Liver (tissue), 9 donors: ENCODE measurements around the gene CALML6. TPM values are rescaled to one million over a fixed set of nuclear protein-coding genes. Genes with fewer than 3 reads are reported as not detected.

Experiments
- DNase-seq: peaks from one replicate; pipeline ENCODE4 v3.0.0-alpha.2; 2017; ENCODE audit warnings: low spot score
- H3K27ac ChIP-seq, 2 donors: one replicate each; pipeline ENCODE4 v1.7.0; 2013; ENCODE audit warnings: inconsistent platforms in 2 of 2, low read length in 2 of 2, control low read depth in 1 of 2, low read depth in 1 of 2, mild to moderate bottlenecking in 1 of 2
- H3K27me3 ChIP-seq, 4 donors: one replicate each; pipeline versions ENCODE4 v1.6.1 to v1.7.0; 2013; ENCODE audit warnings: low read length in 3 of 4, inconsistent platforms in 1 of 4, mild to moderate bottlenecking in 1 of 4, moderate library complexity in 1 of 4; ENCODE audit not compliant: control insufficient read depth in 4 of 4, insufficient read depth in 4 of 4
- H3K36me3 ChIP-seq, 4 donors: one replicate each; pipeline versions ENCODE4 v1.6.1 to v1.7.0; 2013; ENCODE audit warnings: low read length in 3 of 4, mild to moderate bottlenecking in 3 of 4, low read depth in 1 of 4, moderate library complexity in 1 of 4; ENCODE audit not compliant: control insufficient read depth in 4 of 4, insufficient read depth in 3 of 4
- H3K4me1 ChIP-seq, 4 donors: one replicate each; pipeline versions ENCODE4 v1.6.1 to v1.7.0; 2013; ENCODE audit warnings: low read length in 3 of 4, mild to moderate bottlenecking in 3 of 4, moderate library complexity in 1 of 4; ENCODE audit not compliant: control insufficient read depth in 4 of 4, insufficient read depth in 4 of 4
- H3K4me3 ChIP-seq, 3 donors: one replicate each; pipeline versions ENCODE4 v1.6.1 to v1.7.0; 2013; ENCODE audit warnings: low read length in 3 of 3, control low read depth in 1 of 3, low read depth in 1 of 3, mild to moderate bottlenecking in 1 of 3
- H3K9ac ChIP-seq, 2 donors: one replicate each; pipeline ENCODE4 v1.7.0; 2013; ENCODE audit warnings: low read length in 2 of 2, mild to moderate bottlenecking in 2 of 2, moderate library complexity in 2 of 2, control low read depth in 1 of 2, low read depth in 1 of 2
- H3K9me3 ChIP-seq, 4 donors: one replicate each; pipeline versions ENCODE4 v1.6.1 to v1.7.0; 2013; ENCODE audit warnings: low read length in 3 of 4; ENCODE audit not compliant: control insufficient read depth in 4 of 4
- ATF3 ChIP-seq: IDR thresholded peaks from 2 replicates; pipeline ENCODE4 v1.6.1; 2016; ENCODE audit warnings: antibody characterized with exemption
- CTCF ChIP-seq: fragments of 150-350 bp; IDR thresholded peaks from 2 replicates; pipeline ENCODE4 v1.5.1; 2017; ENCODE audit warnings: improper control_type of control experiment, low read depth, low read length; ENCODE audit not compliant: missing input control
- EGR1 ChIP-seq, 2 donors: IDR thresholded peaks; 2 replicates each; pipeline ENCODE4 v1.6.1; 2016 to 2018; ENCODE audit warnings: antibody characterized with exemption in 2 of 2, low read depth in 2 of 2
- FOXA1 ChIP-seq: IDR thresholded peaks from 2 replicates; pipeline ENCODE4 v1.6.1; 2016; ENCODE audit warnings: antibody characterized with exemption
- FOXA2 ChIP-seq: IDR thresholded peaks from 2 replicates; pipeline ENCODE4 v1.6.1; 2016; ENCODE audit warnings: antibody characterized with exemption
- GABPA ChIP-seq, 2 donors: IDR thresholded peaks in 1 of 2; conservative IDR thresholded peaks in 1 of 2; 2 replicates each; pipeline ENCODE4 v1.6.1; 2016; ENCODE audit warnings: antibody characterized with exemption in 2 of 2, mild to moderate bottlenecking in 1 of 2, moderate library complexity in 1 of 2
- HNF4A ChIP-seq, 2 donors: conservative IDR thresholded peaks; 2 replicates each; pipeline ENCODE4 v1.6.1; 2016; ENCODE audit warnings: antibody characterized with exemption in 2 of 2, mild to moderate bottlenecking in 2 of 2
- HNF4G ChIP-seq: IDR thresholded peaks from 2 replicates; pipeline ENCODE4 v1.6.1; 2016; ENCODE audit warnings: antibody characterized with exemption
- JUND ChIP-seq, 2 donors: IDR thresholded peaks; 2 replicates each; pipeline ENCODE4 v1.6.1; 2016; ENCODE audit warnings: antibody characterized with exemption in 2 of 2
- NR2F2 ChIP-seq: IDR thresholded peaks from 2 replicates; pipeline ENCODE4 v1.6.1; 2016; ENCODE audit warnings: antibody characterized with exemption
- RAD21 ChIP-seq, 2 donors: IDR thresholded peaks; 2 replicates each; pipeline ENCODE4 v1.6.1; 2016; ENCODE audit warnings: antibody characterized with exemption in 2 of 2, mild to moderate bottlenecking in 2 of 2
- RXRA ChIP-seq, 2 donors: IDR thresholded peaks; 2 replicates each; pipeline ENCODE4 v1.6.1; 2017 to 2018; ENCODE audit warnings: antibody characterized with exemption in 2 of 2, mild to moderate bottlenecking in 1 of 2
- SP1 ChIP-seq: IDR thresholded peaks from 2 replicates; pipeline ENCODE4 v1.6.1; 2018; ENCODE audit warnings: antibody characterized with exemption, mild to moderate bottlenecking
- TAF1 ChIP-seq: conservative IDR thresholded peaks from 2 replicates; pipeline ENCODE4 v1.6.1; 2016; ENCODE audit warnings: antibody characterized with exemption, mild to moderate bottlenecking
- YY1 ChIP-seq: IDR thresholded peaks from 2 replicates; pipeline ENCODE4 v1.6.1; 2016; ENCODE audit warnings: antibody characterized with exemption, mild to moderate bottlenecking
- WGBS: extraction: QIAGEN DNeasy Blood & Tissue Kit; methylation state at CpG from one replicate; pipeline ENCODE4 v1.1.7; 2013; 5-methylcytosine and 5-hydroxymethylcytosine counted together
- polyA plus RNA-seq, 2 donors: library from polyadenylated mRNA; stranded (reverse) in 1 of 2; unstranded in 1 of 2; fragments of 200-250 nt in 1 of 2; fragments of >200 nt in 1 of 2; fragmentation: Nextera tagmentation in 1 of 2; extraction: Ambion mirVana in 1 of 2; gene quantifications; one replicate each; pipeline versions ENCODE4 v1.2.1 to v1.2.3, GENCODE V29; 2013 to 2015
- total RNA-seq, 2 donors: library from RNA; depleted of rRNA; stranded (reverse); fragments of >200 nt; gene quantifications; one replicate each; pipeline ENCODE4 v1.2.3, GENCODE V29; 2014
- TF ChIP-seq, protein P1 (sequence below): IDR thresholded peaks from 2 replicates; pipeline ENCODE4 v1.6.1; 2016; ENCODE audit warnings: antibody characterized with exemption
- TF ChIP-seq, protein P2 (sequence below): IDR thresholded peaks from 2 replicates; pipeline ENCODE4 v1.6.1; 2016; ENCODE audit warnings: antibody characterized with exemption
- TF ChIP-seq, protein P3 (sequence below): IDR thresholded peaks from 2 replicates; pipeline ENCODE4 v1.6.1; 2016; ENCODE audit warnings: antibody characterized with exemption, mild to moderate bottlenecking
- donor health status: healthy.
- donor health status: healthy.
- donor health status: healthy.
- donor health status: healthy.
- donor health status: healthy.

Gene CALML6
- total and polyA plus RNA-seq, 4 donors = 0.15 to 0.67 (median 0.47) TPM; not detected in 1

DNA sequence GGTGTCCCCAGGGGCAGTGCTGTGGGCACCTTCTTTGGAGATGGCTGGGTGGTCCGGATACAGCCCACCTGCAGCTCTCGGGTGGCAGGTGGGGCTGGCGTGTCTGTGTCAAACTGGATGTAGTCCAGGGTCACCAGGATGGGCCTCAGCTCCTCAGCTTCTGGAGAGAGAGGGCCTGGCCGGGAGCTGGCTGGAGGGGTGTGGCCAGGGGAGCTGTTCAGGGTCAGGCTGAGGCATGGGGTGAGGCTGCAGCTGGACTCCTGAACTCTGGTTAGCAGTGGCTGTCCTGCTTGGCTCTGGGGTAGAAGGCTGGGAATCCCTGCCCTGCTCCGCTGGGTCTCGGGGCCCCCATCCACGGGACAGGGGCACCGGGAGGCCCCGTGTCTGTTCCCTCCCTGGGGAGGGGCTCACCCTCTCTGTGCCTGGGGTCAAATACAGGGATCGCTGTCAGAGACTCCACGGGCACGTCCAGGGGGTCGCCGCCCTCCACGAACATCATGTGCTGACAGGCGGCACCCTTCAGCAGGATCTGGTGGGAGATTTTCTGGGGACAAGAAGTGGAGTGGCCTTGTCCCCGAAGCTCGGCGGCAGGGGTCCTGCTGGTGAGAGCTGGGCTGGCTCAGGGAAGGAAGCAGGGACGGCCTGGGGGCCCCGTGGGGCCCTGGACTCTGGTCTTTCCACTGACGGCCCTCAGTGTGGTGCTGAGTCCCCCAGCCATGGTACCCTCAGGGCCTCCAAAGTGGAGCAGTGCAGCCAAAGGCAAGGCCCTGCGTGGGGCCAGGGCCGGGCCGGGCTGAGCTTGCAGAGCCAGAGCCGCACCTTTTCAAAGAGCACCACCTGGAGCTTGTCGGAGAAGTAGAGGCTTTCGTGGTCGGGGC is 8.1 kb downstream of the CALML6 start (continued):
- TF ChIP-seq CTCF = no peak
- no peak for TF ChIP-seq FOXA1
- peak; percentile 90 for TF ChIP-seq SP1
- no peak for TF ChIP-seq RAD21 (IDR thresholded peaks at IDR 0.05)
- TF ChIP-seq, protein P1, sequence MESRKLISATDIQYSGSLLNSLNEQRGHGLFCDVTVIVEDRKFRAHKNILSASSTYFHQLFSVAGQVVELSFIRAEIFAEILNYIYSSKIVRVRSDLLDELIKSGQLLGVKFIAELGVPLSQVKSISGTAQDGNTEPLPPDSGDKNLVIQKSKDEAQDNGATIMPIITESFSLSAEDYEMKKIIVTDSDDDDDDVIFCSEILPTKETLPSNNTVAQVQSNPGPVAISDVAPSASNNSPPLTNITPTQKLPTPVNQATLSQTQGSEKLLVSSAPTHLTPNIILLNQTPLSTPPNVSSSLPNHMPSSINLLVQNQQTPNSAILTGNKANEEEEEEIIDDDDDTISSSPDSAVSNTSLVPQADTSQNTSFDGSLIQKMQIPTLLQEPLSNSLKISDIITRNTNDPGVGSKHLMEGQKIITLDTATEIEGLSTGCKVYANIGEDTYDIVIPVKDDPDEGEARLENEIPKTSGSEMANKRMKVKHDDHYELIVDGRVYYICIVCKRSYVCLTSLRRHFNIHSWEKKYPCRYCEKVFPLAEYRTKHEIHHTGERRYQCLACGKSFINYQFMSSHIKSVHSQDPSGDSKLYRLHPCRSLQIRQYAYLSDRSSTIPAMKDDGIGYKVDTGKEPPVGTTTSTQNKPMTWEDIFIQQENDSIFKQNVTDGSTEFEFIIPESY = no peak
- no peak for TF ChIP-seq ATF3

GRCh38 chr1:1924386-1924785 is 9.3 kb downstream of the CALML6 start:
- 62% methylated on average over 18 of the region's 18 CpGs for WGBS
- H3K27ac ChIP-seq = no peak overlapping the region
- no peak overlapping the region for H3K4me3 ChIP-seq
- peaks cover 15 to 25% (median 21%) of the 10 kb centered on the region in 4 donors for H3K4me1 ChIP-seq
- TF ChIP-seq HNF4G (no peak), RAD21 (IDR thresholded peaks at IDR 0.05) (no peak), YY1 (no peak), EGR1 (IDR thresholded peaks at IDR 0.05; ENCODE audit: low read depth in 2 of 2) (no peak), CTCF (no peak), GABPA (IDR thresholded peaks at IDR 0.05 in 1 of 2, conservative IDR thresholded peaks at IDR 0.05 in 1 of 2) (no peak), FOXA1 (no peak), TAF1 (no peak), RXRA (IDR thresholded peaks at IDR 0.05) (no peak), SP1 (no peak), NR2F2 (no peak), FOXA2 (no peak), JUND (IDR thresholded peaks at IDR 0.05) (no peak), ATF3 (no peak), HNF4A (conservative IDR thresholded peaks at IDR 0.05) (no peak)
- TF ChIP-seq, protein P2, sequence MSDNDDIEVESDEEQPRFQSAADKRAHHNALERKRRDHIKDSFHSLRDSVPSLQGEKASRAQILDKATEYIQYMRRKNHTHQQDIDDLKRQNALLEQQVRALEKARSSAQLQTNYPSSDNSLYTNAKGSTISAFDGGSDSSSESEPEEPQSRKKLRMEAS = no peak
- TF ChIP-seq, protein P1 = no peak
- TF ChIP-seq, protein P3, sequence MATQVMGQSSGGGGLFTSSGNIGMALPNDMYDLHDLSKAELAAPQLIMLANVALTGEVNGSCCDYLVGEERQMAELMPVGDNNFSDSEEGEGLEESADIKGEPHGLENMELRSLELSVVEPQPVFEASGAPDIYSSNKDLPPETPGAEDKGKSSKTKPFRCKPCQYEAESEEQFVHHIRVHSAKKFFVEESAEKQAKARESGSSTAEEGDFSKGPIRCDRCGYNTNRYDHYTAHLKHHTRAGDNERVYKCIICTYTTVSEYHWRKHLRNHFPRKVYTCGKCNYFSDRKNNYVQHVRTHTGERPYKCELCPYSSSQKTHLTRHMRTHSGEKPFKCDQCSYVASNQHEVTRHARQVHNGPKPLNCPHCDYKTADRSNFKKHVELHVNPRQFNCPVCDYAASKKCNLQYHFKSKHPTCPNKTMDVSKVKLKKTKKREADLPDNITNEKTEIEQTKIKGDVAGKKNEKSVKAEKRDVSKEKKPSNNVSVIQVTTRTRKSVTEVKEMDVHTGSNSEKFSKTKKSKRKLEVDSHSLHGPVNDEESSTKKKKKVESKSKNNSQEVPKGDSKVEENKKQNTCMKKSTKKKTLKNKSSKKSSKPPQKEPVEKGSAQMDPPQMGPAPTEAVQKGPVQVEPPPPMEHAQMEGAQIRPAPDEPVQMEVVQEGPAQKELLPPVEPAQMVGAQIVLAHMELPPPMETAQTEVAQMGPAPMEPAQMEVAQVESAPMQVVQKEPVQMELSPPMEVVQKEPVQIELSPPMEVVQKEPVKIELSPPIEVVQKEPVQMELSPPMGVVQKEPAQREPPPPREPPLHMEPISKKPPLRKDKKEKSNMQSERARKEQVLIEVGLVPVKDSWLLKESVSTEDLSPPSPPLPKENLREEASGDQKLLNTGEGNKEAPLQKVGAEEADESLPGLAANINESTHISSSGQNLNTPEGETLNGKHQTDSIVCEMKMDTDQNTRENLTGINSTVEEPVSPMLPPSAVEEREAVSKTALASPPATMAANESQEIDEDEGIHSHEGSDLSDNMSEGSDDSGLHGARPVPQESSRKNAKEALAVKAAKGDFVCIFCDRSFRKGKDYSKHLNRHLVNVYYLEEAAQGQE = no peak
- no peak overlapping the region for H3K9ac ChIP-seq
- H3K36me3 ChIP-seq = no peaks in the 10 kb centered on the region
- H3K9me3 ChIP-seq = no peaks in the 10 kb centered on the region
- no peaks in the 10 kb centered on the region for H3K27me3 ChIP-seq
- DNase-seq = no peak
